ENCODE data around the gene C19orf53.
"Not testable (repeated sequence)": the region's sequence is repeated elsewhere in the genome, so short reads cannot be mapped to it uniquely, and the experiment has no call there.

C19orf53 gene

DNA sequence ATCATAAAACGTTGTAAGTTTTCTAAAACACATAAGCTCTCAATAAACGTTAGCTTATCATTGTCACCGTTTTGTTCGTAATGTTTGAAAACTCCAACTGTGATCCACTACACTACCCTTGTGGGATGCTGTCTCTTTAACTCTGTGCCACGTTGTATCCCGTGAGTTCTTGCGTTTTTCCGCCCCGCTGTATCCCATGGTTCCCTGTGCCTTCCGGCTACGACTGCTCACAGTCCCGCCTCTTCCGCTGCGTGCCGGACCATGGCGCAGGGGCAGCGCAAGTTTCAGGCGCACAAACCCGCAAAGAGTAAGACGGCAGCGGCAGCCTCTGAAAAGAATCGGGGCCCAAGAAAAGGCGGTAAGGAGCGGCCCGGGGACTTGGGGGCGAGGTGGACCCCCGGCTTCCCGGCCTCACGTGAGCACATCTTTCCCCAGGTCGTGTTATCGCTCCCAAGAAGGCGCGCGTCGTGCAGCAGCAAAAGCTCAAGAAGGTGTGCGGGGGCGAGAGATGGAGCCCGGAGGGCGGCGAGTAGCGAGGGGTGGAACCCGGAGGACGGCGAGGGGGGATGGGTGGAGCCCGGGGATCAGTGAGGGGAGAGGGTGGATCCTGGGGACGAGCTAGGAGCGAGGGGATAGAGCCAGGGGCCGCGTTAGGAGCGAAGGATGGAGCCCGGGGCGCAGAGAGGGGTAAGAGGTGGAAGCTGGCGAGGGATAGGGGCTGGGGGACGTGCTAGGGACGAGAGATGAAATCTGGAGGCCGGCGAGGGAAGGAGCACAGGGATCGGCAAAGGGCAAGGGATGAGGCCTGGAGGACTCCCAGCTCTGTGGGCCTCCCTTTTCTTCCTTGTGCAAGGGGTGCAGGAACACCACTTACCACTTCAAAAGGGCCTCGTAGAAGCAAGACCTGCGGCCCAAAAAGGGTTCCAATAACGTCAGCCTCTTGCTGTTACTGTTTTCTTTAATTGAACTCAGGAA is at the start of gene C19orf53:
Gene C19orf53, plus strand, starts transcription at position 240 of the 975 bp plus-strand sequence. Its CDS starts 22 bp downstream, at position 262.
- DNase-seq, result peak; percentile 96

DNA sequence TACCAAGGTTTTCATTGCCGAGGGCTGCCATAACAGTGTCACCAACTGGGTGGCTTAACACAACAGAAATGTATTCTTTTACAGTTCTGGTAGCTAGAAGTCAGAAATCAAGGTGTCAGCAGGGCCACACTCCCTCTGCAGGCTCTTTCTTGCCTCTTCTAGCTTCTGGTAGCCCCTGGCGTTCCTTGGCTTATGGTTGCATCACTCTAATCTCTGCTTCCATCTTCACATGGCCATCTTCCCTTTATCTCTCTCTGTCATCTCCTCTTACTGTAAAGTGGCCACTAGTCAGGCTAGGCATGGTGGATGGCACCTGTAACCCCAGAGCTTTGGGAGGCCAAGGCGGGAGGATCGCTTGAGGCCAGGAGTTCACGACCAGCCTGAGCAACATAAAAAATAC is 47.9 kb upstream of the C19orf53 start:
- DNase-seq, result no peak

DNA sequence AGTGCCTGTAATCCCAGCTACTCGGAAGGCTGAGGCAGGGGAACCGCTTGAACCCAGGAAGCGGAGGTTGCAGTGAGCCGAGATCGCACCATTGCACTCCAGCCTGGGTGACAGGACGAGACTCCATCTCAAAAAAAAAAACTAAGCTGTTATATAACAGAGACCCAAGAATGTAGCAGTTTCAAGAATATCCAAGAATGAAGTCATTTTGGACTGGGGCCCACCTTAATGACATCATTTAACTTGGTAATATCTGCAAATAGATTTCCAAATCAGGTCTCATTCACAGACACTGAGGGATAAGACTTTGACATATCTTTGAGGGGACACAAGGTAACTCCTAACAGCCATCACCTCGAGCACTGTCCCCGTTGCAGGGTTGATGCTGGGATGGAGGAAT is 46.5 kb upstream of the C19orf53 start:
- DNase-seq, result peak; percentile 56

DNA sequence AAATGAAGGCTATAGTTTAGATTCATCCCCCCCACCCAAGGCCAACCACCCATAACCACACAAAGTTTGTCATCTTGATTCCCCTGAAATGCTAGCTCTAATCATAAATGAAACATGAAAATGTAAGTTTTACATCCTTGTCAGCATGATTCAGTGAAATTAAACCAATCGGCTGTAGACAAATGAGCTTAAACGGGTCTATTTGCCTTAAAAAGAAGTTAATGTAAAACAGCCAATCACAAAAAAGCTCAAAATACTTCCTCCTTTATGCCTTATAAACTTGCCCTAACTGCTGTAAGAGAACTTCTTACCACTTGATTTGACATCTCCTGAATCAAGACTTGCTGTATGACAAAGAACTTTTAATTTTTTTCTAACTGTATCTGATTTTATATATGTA is 44.4 kb upstream of the C19orf53 start:
- DNase-seq, result no peak

DNA sequence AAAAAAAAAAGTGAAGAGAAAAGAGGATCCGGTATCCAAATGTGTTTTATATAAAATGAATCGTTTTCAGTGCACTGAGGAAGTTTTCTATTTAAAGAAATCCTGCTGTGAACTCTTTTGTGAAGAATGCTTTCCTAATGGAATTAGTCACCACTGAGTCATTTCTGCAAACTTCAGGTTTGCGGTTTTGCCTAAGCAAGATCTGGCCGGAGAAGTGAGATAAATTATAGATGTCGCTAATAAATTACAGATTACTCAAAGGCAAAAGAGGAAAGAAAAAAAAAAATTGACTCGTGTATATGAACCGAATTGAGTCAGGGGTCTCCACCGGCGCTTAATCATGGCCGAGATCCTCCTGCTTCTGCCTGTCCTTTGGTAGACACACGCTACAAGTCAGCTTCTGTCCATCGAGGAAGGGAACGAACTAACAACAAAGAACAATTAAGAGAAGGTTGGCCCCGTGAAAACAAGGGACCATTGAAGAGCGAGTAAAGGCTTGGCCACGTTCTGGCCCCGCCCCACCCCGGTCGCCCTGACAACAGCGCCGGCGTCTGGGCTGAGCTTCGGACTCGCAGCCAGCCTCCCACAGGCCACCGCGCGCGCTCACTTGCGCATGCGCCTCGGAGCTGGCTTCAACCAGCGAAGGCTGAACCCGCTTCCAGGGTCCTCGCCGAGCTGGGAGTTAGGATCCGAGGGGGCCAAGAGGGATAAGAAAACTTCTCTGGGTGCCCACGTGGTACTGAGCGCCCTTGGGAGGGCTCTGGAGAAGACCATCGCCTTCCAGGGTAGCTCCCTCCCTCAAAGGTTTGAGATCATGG is 42.9 kb upstream of the C19orf53 start:
- peak; percentile 98 for DNase-seq

DNA sequence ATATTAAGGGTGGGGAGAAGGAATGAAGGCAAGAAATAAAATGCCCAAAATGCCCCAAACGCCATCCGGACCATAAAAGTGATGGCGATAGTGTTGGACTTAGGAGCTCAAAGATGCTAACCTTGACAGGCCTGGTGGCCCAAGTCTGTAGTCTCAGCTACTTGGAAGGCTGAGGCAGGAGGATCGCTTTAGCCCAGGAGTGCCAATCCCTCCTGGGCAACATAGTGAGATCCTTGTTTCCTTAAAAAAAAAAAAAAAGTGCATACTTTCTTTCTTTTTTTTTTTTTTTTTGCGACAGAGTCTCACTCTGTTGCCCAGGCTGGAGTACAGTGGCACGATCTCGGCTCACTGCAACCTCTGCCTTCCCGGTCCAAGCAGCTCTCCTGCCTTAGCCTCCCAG is 41.9 kb upstream of the C19orf53 start:
- DNase-seq, result no peak

DNA sequence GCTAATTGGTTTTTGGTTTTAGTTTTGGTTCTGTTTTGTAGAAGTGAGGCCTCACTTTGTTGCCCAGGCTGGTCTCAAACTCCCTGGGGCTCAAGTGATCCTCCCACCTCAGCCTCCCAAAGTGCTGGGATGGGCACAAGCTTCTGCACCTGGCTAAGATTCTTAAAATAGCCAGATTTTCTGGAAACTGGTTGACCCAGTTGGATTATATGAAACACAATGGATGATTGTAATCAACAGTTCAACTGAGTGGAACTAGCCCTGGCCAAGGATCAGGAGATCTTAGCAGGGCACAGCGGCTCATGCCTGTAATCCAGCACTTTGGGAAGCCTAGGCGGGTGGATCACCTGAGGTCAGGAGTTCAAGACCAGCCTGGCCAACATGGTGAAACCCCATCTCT is 39.5 kb upstream of the C19orf53 start:
- DNase-seq, result no peak

DNA sequence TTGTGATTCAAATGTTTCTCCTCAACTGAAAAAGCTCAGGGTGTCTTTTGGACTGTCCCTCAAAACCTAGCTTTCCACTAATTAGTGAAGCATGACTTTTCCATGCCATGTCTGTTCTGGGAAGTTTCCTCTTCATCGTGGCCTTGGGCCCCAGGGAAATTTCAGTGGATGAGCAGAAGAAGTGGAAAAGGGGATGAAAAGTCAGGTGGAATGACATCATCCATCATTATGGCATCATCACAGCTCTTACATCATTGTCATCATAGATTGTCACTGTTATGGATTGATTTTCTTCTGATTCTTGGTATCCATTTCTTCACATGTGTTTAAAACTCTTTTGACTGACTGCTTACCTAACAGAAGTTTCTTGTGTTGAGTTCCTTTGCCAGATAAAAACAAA is 36.2 kb upstream of the C19orf53 start:
- no peak for DNase-seq

DNA sequence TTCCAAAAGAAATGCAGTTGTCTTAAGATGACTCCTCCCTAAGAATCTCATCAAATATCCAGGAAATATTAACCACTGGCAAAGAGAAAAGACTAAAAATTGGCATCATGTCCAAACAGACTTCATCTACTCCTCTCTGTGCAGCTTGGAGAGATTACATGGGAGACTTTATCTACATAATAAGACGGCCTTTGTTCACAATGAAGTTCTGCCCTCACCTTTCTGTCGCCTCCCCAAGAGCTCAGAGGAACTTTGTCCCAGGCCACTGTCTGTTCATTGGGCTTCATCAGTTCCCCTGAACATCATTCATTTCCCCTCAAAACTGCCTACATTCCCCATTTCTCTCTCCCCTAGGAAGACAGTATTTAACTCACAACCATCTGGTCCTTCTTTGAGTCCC is 32.4 kb upstream of the C19orf53 start:
- no peak for DNase-seq

DNA sequence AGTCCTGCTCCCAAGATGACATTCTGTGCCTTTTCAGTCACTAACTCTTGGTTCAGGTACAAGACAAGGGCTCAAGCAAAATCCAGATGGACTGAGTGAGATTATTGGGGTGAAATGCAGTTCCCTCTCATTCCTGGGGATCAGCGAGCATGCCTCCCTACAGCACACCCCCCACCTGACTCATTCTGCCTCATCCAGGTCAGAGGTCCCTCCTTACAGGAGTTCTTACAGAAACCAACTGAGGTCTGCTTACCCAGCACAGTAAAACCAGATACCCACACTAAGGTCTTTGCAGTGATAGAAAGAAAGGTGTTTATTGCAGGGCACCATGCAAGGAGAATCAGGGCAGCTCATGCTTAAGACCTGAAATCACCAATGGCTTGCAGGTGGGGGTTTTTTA is 31.5 kb upstream of the C19orf53 start:
- DNase-seq, result no peak

DNA sequence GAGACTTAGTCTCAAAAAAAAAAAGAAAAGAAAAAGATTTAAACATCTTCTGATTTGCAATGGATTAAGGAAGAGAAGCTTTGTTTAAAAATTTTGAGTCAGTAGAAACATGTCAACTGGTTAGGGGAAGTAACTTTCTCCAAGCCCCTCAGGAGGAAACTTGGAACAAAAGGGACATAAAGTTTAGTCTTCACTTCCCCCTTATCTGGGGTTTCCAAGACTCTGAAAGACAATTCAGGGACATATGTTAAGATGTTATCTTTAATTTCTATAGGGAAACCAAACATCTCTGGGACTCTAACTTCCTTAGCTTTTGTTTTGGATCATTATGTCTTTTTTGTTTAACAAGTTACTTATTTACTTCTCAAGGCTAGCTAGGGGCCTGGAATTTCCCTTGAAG is 30.1 kb upstream of the C19orf53 start:
- no peak for DNase-seq

DNA sequence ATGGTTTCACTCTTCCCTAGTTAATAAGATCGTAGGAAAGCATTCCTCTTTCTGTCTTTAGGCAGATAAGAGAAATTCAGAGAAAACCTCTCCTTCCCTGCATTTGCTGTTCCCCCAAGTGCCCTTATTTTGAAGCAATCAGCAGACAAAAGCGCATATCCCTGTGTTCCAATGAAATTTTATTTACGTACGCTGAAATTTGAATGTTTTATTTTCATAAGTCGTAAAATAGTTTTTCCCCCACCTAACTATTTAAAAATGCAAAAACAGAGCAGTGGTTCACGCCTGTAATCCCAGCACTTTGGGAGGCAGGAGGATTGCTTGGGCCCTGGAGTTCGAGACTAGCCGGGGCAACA is 27.2 kb upstream of the C19orf53 start:
- no peak for DNase-seq

DNA sequence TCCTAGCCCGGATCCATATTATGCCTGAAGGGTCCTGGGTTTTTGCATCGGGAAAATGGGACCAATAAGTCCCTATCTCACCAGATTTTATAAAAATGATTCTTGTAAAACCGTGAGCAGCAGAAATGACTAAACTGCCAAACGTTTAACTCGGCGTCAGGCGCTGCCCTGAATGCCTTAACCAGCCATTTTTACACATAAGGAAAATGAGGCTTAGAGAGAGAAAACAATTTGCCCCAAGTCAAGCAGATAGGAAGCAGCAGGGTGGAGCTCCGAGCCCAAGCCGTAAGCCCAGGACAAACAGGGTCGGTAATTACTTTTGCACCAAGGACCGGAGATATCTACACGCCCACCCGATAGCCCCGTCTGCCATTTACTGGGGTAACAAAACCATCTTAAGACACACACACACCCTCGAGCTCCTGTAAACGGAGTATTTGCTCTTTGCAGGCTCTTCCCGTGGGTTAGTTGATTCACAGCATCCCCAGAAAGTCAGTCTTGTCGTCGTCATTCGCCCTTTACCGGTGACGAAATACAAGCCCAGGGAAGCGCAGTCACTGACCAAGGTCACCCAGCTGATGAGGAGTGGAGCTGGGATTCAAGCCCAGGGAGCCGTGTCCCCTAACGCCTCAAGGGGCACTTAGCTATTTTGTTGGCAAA is 26.0 kb upstream of the C19orf53 start:
- DNase-seq, result no peak

DNA sequence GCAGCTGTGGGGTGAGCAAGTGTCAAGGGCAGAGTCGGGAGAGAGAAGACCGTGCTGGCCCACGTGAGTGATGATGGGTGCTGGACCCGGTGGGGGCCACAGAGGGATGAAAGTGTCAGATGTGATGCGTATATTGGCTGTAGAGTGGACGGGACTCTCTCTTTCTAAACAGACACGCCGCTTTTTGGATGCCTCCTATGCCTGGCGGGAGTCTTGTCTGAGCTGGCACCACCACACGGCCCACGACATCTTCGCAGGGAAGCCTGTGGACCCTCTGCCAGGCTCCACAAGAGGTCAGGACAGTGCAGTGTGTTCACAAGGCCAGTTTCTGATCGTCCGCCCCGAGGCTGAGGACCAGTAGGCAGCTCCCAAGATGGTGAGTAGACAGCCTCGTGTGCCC is 22.8 kb upstream of the C19orf53 start:
- DNase-seq, result no peak

DNA sequence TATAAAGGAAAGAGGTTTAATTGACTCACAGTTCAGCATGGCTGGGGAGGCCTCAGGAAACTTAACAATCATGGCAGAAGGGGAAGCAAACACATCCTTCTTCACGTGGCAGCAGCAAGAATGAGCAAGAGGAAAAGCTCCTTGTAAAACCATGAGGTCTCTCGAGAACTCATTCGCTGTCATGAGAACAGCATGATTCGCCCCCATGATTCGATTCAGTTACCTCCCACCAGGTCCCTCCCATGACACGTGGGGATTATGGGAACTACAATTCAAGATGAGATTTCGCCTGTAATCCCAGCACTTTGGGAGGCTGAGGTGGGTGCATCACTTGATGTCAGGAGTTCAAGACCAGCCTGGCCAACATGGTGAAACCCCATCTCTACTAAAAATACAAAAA is 20.6 kb upstream of the C19orf53 start:
- not testable (repeated sequence) for DNase-seq

DNA sequence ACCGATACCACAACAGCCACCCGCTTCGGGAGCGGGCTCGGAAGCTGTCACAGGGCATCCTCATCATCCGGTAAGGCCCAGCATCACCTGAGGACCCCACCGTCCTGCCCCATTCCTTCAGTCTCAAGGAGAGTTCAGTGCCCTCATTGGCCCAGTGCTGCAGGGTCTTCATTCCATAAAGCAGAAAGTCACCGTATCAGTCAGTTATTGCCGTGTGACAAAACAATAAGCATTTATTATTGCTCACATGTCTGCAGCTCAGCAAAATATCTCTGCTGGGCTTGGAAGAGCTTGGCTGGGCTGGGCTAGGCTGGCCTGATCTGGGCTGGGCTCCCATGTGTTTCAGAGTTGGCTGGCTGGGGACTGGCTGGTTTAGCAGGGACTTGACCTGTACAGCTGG is 18.0 kb upstream of the C19orf53 start:
- DNase-seq, result no peak

DNA sequence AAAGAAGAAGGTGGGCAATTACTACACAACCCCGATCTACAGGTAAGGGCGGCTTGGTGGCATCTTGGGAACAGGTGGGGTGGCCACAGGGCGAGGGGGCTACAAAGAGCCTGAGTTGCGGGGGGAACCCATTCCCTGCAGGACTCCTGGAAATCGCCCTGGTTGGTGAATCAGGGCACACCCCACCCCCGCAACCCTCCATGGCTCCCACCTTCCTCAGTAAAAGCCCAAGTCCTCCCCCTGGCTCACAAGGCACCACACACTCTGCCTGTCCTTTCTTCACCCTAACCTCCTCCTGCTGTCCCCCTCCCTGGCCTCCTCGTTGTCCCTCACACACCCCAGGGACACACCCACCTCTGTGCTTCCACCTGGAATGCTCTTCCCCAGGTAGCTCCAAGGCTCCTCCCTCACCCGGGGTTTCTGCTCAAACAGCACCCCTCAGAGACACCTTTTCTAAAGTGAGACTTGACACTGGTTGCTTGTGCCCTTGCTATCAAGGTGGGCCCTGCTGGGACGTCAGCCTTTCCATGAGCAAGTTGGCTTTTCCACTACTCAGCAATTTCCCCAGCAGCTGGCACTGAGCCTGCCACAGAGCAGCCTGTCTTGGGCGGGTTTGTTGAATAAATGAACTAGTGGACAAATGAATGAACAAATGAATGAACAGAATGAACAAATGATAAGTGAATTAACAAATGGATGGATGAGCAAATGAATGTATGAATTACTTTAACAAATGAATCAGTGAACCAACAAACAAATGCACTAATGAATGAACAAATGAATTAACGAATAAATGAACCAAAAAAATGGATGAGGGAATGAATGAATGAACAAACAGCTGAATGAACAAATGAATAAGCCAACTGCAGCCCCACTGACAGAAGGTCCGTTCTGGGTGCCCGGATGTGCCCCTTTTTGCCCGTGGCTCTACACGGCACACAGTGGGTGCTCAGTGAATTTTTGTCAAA is 16.2 kb upstream of the C19orf53 start:
- no peak for DNase-seq

DNA sequence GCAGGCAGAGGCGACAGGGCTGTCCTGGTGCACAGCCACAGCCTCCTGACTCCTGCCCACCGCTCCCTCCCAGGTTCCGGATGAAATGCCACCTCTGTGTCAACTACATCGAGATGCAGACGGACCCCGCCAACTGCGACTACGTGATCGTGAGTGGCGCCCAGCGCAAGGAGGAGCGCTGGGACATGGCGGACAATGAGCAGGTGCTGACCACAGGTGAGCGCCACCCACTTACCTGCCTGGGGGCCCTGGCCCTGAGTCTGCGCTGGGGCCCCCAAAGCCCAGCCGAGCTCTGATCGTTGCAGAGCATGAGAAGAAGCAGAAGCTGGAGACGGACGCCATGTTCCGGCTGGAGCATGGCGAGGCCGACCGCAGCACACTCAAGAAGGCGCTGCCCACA is 15.5 kb upstream of the C19orf53 start:
- no peak for DNase-seq

DNA sequence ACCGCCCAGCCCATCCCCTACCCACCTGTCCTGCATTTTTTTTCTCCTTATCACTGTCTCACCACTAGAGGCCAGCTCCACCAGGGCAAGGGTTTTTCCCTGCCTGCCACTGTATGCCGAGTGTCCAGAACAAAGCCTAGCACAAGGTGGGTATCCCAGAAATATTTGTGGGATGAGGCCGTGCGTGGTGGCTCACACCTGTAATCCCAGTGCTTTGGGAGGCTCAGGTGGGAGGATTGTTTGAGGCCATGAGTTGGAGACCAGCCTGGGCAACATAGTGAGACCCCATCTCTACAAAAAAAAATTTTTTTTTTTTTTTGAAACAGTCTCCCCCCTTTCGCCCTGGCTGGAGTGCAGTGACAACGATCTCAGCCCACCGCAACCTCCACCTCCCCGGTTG is 12.8 kb upstream of the C19orf53 start:
- DNase-seq, result no peak

DNA sequence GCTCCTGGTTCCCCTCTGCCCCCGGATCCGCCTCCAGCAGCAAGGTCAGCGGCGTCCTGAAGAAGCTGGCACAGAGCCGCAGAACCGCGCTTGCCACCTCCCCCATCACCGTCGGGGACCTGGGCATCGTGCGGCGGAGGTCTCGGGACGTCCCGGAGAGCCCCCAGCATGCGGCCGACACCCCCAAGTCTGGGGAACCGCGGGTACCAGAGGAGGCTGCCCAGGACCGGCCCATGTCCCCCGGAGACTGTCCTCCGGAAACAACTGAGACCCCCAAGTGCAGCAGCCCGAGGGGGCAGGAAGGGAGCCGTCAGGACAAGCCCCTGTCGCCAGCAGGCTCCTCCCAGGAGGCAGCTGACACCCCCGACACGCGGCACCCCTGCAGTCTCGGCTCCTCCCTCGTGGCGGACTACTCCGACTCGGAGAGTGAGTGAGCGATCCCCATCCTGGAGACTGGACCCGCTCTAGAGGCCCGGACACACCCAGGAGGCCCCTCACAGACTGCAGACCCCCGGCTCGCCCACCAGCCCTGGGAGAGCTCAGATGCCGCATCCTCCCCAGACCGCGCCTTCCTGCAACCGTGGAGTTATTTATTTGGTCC is 11.5 kb upstream of the C19orf53 start:
- DNase-seq, result no peak

DNA sequence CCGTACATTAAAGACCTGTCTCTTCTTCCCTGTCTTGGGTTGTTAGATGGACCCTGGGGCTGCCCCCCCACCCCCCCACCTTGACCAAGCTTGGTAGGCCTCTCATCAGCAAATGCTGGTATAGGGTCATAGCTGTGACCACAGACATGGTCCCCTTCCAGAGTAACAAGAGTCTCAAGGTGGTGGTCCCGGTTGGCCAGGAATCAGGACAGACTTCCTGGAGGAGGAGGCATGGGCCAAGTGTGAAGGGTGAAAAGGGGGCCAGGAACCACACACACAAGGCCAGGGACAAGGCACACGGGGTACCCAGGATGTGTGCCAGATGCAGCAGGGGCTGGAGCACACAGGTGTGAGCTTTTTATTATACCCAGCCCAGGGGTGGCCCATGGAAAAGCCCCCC is 11.0 kb upstream of the C19orf53 start:
- no peak for DNase-seq
